ENCODE measurements around the gene KCNMA1.

Gene KCNMA1

GRCh38 chr10:77062381-77062780, 575.2 kb downstream of the KCNMA1 start:
- FAIRE-seq, result no peak

- no peak for FAIRE-seq
Observed at GRCh38 chr10:77060913-77061312, 576.7 kb downstream of the KCNMA1 start.

- no peak for FAIRE-seq
Observed at GRCh38 chr10:77056650-77057049, 581.0 kb downstream of the KCNMA1 start.

- no peak for FAIRE-seq
Observed at GRCh38 chr10:77052593-77052992, 585.0 kb downstream of the KCNMA1 start.

- no peak for FAIRE-seq
Observed at GRCh38 chr10:77051837-77052236, 585.8 kb downstream of the KCNMA1 start.

- no peak for FAIRE-seq
Observed at GRCh38 chr10:77049896-77050295, 587.7 kb downstream of the KCNMA1 start.

- no peak for FAIRE-seq
Observed at GRCh38 chr10:77049146-77049545, 588.5 kb downstream of the KCNMA1 start.

GRCh38 chr10:77045085-77045484, 592.5 kb downstream of the KCNMA1 start:
- FAIRE-seq, result no peak

- FAIRE-seq, result no peak
Observed at GRCh38 chr10:77043420-77043763, 594.2 kb downstream of the KCNMA1 start.

GRCh38 chr10:77042706-77043419, 594.7 kb downstream of the KCNMA1 start:
- no peak for FAIRE-seq

GRCh38 chr10:77041636-77042258, 595.9 kb downstream of the KCNMA1 start:
- no peak for FAIRE-seq

- no peak for FAIRE-seq
Observed at GRCh38 chr10:77038407-77038806, 599.2 kb downstream of the KCNMA1 start.

GRCh38 chr10:77037735-77038403, 599.7 kb downstream of the KCNMA1 start:
- FAIRE-seq, result no peak

GRCh38 chr10:77036993-77037734, 600.4 kb downstream of the KCNMA1 start:
- no peak for FAIRE-seq

GRCh38 chr10:77036276-77036675, 601.3 kb downstream of the KCNMA1 start:
- FAIRE-seq, result no peak

GRCh38 chr10:77034795-77035194, 602.8 kb downstream of the KCNMA1 start:
- FAIRE-seq, result no peak

- FAIRE-seq, result no peak
Observed at GRCh38 chr10:77034240-77034639, 603.4 kb downstream of the KCNMA1 start.

GRCh38 chr10:77032188-77032570, 605.4 kb downstream of the KCNMA1 start:
- no peak for FAIRE-seq

GRCh38 chr10:77031531-77032187, 605.9 kb downstream of the KCNMA1 start:
- no peak for FAIRE-seq

- FAIRE-seq, result no peak
Observed at GRCh38 chr10:77030974-77031373, 606.6 kb downstream of the KCNMA1 start.

- FAIRE-seq, result no peak
Observed at GRCh38 chr10:77029777-77030717, 607.6 kb downstream of the KCNMA1 start.

- FAIRE-seq, result no peak
Observed at GRCh38 chr10:77028042-77028441, 609.6 kb downstream of the KCNMA1 start.

All from colon (tissue), 2 donors.